Stomach (tissue), 9 donors: ENCODE data around the gene REG4. TPM values are rescaled to one million over a fixed set of nuclear protein-coding genes. Genes with fewer than 3 reads are reported as not detected.
"Not testable (repeated sequence)": the region's sequence is repeated elsewhere in the genome, so short reads cannot be mapped to it uniquely, and the experiment has no call there.

ENCODE experiments used
- DNase-seq, 2 donors: peaks; one replicate each; pipeline versions ENCODE4 v3.0.0 to v3.0.0-alpha.2; 2013 to 2019
- H3K27ac ChIP-seq, 5 donors: fragments of 200-600 bp in 4 of 5; sonication (generic) in 4 of 5; one replicate each; pipeline ENCODE4 v1.5.1; 2013 to 2019; ENCODE audit warnings: mild to moderate bottlenecking in 1 of 5, moderate library complexity in 1 of 5
- H3K27me3 ChIP-seq, 3 donors: fragments of 200-600 bp; sonication (generic); one replicate each; pipeline ENCODE4 v1.5.1; 2017 to 2019; ENCODE audit warnings: mixed run types in 1 of 3
- H3K36me3 ChIP-seq, 4 donors: fragments of 200-600 bp; sonication (generic); 1 replicate in 3 of 4; 2 replicates in 1 of 4; pipeline ENCODE4 v1.5.1; 2016 to 2019
- H3K4me1 ChIP-seq, 4 donors: fragments of 200-600 bp; sonication (generic); one replicate each; pipeline ENCODE4 v1.5.1; 2016 to 2019
- H3K4me3 ChIP-seq, 4 donors: fragments of 200-600 bp; sonication (generic) in 3 of 4; one replicate each; pipeline ENCODE4 v1.5.1; 2016 to 2019; ENCODE audit warnings: mild to moderate bottlenecking in 1 of 4
- H3K9me3 ChIP-seq, 4 donors: fragments of 200-600 bp; sonication (generic); one replicate each; pipeline ENCODE4 v1.5.1; 2016 to 2019
- CTCF ChIP-seq, 7 experiments: fragments of 450-650 bp in 4 of 7; fragments of 200-600 bp in 3 of 7; sonication (generic) in 3 of 7; IDR thresholded peaks; one replicate each; pipeline ENCODE4 v1.5.1; 2016 to 2019; ENCODE audit warnings: antibody characterized with exemption in 7 of 7, control low read depth in 2 of 7, mild to moderate bottlenecking in 1 of 7
- EP300 ChIP-seq: sonication (generic); formaldehyde crosslinking; IDR thresholded peaks from one replicate; pipeline ENCODE4 v1.6.1; 2017; ENCODE audit warnings: antibody characterized with exemption
- POLR2A ChIP-seq, 4 donors: fragments of 450-650 bp; IDR thresholded peaks; one replicate each; pipeline ENCODE4 v1.6.1; 2016; ENCODE audit warnings: antibody characterized with exemption in 4 of 4, control low read depth in 2 of 4, mild to moderate bottlenecking in 1 of 4, moderate library complexity in 1 of 4
- POLR2AphosphoS5 ChIP-seq, 3 donors: sonication (generic); formaldehyde crosslinking; IDR thresholded peaks; one replicate each; pipeline ENCODE4 v1.6.1; 2016; ENCODE audit warnings: antibody characterized with exemption in 3 of 3
- WGBS, 5 donors: extraction: QIAGEN DNeasy Blood & Tissue Kit in 3 of 5; methylation state at CpG; one replicate each; pipeline versions ENCODE4 v1.1.5 to v1.1.7; 2013 to 2018; 5-methylcytosine and 5-hydroxymethylcytosine counted together
- intact Hi-C: fragments of 100-400 bp; cut with DNase I; formaldehyde crosslinking; loops from one replicate; pipeline ENCODE4 v1.15.1; 2023; ENCODE audit warnings: low total_unique reads
- polyA plus RNA-seq, 3 donors: library from polyadenylated mRNA; stranded (reverse); fragments of 200-250 nt; gene quantifications; one replicate each; pipeline ENCODE4 v1.2.3, GENCODE V29; 2013
- total RNA-seq, 5 donors: library from RNA; depleted of rRNA; stranded (reverse); fragments of >200 nt; gene quantifications; one replicate each; pipeline versions ENCODE4 v1.1.0 to v1.2.3, GENCODE V29; 2014 to 2016
- donor health status: healthy with polysubstance abuse.
- donor health status: Bipolar disorder and iron deficiency.
- donor health status: healthy.

Gene REG4
- total and polyA plus RNA-seq, 8 donors: 0.18 to 9.2 (median 3.4) TPM; not detected in 4

GRCh38 chr1:119834990-119835389 is 23.7 kb upstream of the REG4 start:
- Histone ChIP-seq H3K27ac (no peak overlapping the region), H3K36me3 (no peaks in the 10 kb centered on the region), H3K4me3 (no peak overlapping the region), H3K9me3 (no peaks in the 10 kb centered on the region), H3K4me1 (no peaks in the 10 kb centered on the region), H3K27me3 (no peaks in the 10 kb centered on the region)
- WGBS, 5 donors: 80 to 91% (median 89%) methylated on average over 4 of the region's 4 CpGs
- intact Hi-C loops: no loop called here
- DNase-seq: no peak
- no peak for TF ChIP-seq POLR2A (IDR thresholded peaks at IDR 0.05)
- no peak for TF ChIP-seq EP300
- no peak for TF ChIP-seq CTCF (IDR thresholded peaks at IDR 0.05)
- no peak for TF ChIP-seq POLR2AphosphoS5 (IDR thresholded peaks at IDR 0.05)

- Histone ChIP-seq H3K9me3 (no peaks in the 10 kb centered on the region), H3K27me3 (no peaks in the 10 kb centered on the region), H3K36me3 (no peaks in the 10 kb centered on the region), H3K4me1 (no peaks in the 10 kb centered on the region), H3K27ac (no peak overlapping the region), H3K4me3 (no peak overlapping the region)
- TF ChIP-seq EP300 (no peak), POLR2AphosphoS5 (IDR thresholded peaks at IDR 0.05) (no peak), CTCF (IDR thresholded peaks at IDR 0.05) (no peak), POLR2A (IDR thresholded peaks at IDR 0.05) (no peak)
- 75 to 89% (median 88%) methylated on average over 3 of the region's 3 CpGs for WGBS, 5 donors
- intact Hi-C loops: no loop called here
- no peak for DNase-seq
Measured at GRCh38 chr1:119831027-119831426, 19.8 kb upstream of the REG4 start.

- TF ChIP-seq EP300 (no peak), POLR2A (IDR thresholded peaks at IDR 0.05) (no peak), CTCF (IDR thresholded peaks at IDR 0.05) (no peak), POLR2AphosphoS5 (IDR thresholded peaks at IDR 0.05) (no peak)
- Histone ChIP-seq H3K36me3 (no peaks in the 10 kb centered on the region), H3K4me1 (no peaks in the 10 kb centered on the region), H3K27ac (no peak overlapping the region), H3K9me3 (no peaks in the 10 kb centered on the region), H3K27me3 (no peaks in the 10 kb centered on the region), H3K4me3 (no peak overlapping the region)
- no peak for DNase-seq
- intact Hi-C loops: no loop called here
- 75 to 83% (median 82%) methylated on average over 4 of the region's 4 CpGs for WGBS, 5 donors
Measured at GRCh38 chr1:119829625-119830024, 18.4 kb upstream of the REG4 start.

- DNase-seq, H3K4me1 ChIP-seq, H3K36me3 ChIP-seq, intact Hi-C loops, H3K9me3 ChIP-seq, H3K27ac ChIP-seq, H3K4me3 ChIP-seq, H3K27me3 ChIP-seq: not testable (repeated sequence)
Measured at GRCh38 chr1:119829006-119829405, 17.7 kb upstream of the REG4 start.

GRCh38 chr1:119828266-119828665 is 17.0 kb upstream of the REG4 start:
- no peak for TF ChIP-seq POLR2AphosphoS5 (IDR thresholded peaks at IDR 0.05)
- no peak for TF ChIP-seq CTCF (IDR thresholded peaks at IDR 0.05)
- TF ChIP-seq POLR2A (IDR thresholded peaks at IDR 0.05): no peak
- TF ChIP-seq EP300: no peak
- intact Hi-C loops: no loop called here
- Histone ChIP-seq H3K4me1 (no peaks in the 10 kb centered on the region), H3K36me3 (no peaks in the 10 kb centered on the region), H3K27me3 (no peaks in the 10 kb centered on the region), H3K9me3 (no peaks in the 10 kb centered on the region), H3K4me3 (no peak overlapping the region), H3K27ac (no peak overlapping the region)
- 77 to 82% (median 80%) methylated on average over 3 of the region's 3 CpGs for WGBS, 5 donors
- DNase-seq: peak in 1 of 2 donors; percentile 24
